GM20000 (cell line): ENCODE measurements around the gene FRY.

Experiments
- DNase-seq: peaks from one replicate; pipeline ENCODE4 v3.0.0; 2012; ENCODE audit warnings: low spot score
- CTCF ChIP-seq: IDR thresholded peaks from 2 replicates; pipeline ENCODE4 v1.5.1; 2012; ENCODE audit warnings: mild to moderate bottlenecking, control low read depth; ENCODE audit errors: extremely low read depth, missing control alignments

FRY gene

DNA sequence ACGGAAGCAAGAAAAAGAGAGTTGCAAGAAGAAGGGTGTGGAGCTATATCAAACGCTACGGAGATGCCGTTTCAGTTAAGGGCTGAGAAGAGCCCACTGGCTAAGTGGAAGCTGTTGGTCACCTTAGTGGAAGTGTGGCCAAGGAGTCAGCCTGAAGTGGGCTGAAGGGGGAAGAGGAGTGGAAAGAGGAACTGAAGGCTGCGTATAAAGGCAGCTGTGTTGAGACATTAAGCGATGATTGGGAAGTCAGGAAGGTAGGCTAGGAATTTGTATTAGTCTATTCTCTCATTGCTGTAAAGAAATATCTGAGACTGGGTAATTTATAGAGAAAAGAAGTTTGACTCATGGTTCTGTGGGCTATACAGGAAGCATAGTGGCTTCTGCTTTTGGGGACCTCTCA lies 14.1 kb upstream of the FRY start:
- DNase-seq: no peak
- TF ChIP-seq CTCF: no peak

DNA sequence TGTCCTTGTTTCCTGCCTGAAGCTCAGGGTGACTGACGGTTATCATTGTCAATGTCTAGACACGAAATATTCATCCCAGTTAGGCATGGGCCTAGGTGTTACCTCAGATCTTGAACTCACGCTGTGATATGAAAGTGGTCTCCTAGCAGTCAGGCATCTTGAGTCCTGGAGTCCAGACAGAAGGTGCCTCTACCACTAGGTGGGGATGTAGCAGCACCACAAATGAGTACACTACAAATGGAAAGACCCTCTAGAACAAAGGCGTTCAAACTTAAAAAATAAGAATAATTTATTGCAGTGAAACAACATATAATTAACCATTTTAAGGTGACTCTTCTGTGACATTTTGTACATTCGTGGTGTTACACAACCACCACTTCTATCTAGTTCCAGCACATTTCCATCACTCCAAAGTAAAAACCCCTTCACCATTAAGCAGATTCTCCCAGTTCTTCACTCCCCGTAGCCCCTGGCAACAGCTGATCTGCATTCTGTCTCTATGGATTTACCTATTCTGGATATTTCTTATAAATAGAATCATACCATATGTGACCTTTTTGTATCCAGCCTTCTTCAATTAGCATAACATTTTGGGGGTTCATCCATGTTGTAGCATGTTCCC lies 11.9 kb upstream of the FRY start:
- TF ChIP-seq CTCF: peak; percentile 65
- peak; percentile 71 for DNase-seq

DNA sequence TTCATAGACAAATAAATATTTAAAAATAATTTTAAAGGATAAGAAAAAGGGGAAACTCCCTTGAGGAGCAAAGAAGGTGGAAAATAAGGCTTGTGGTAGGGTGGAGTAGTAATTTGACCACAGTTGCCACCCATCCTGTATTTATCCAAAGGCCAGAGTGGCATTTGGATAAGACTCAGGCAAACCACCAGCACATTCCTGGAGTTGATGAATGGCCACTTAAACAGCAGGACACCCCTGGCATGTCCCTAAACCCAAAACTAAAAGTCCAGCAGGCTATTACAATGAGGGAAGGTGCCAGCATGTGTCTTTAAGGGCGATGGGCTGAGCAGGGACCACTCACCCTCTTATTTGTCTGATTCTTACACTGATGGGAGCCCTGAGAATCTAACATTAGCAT lies 9.8 kb upstream of the FRY start:
- no peak for TF ChIP-seq CTCF
- DNase-seq: no peak

- TF ChIP-seq CTCF: no peak
- no peak for DNase-seq
Observed at GRCh38 chr13:32022311-32022710, 9.3 kb upstream of the FRY start.

GRCh38 chr13:32023096-32023495 lies 8.5 kb upstream of the FRY start:
- DNase-seq: no peak
- TF ChIP-seq CTCF: no peak

- no peak for TF ChIP-seq CTCF
- DNase-seq: no peak
Observed at GRCh38 chr13:32023698-32024097, 7.9 kb upstream of the FRY start.

DNA sequence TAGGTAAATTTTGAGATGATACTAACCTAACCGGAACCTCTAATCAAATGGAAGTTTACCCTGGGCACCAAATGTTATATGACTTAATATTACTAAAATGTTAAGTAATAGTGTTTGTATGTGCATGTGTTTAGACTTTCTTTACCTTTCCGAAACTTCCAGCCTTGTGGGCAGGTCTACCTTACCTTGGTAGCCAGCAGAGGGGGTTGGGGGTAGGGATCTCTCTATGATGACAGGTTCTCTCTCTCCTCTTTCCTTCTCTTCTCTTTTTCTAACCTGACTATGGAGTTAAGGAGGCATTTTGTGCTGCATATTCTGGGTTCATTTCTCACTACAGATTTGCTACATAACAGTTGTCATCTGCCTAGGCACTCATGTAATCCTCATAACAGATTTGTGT lies 6.8 kb upstream of the FRY start:
- no peak for DNase-seq
- no peak for TF ChIP-seq CTCF
